NB4 (cell line): ENCODE results near the gene LRIT2.

Experiments used
- MYC ChIP-seq: IDR thresholded peaks from 2 replicates; pipeline ENCODE4 v1.6.1; 2011; ENCODE audit warnings: low read depth, low read length
- POLR2A ChIP-seq: IDR thresholded peaks from 2 replicates; pipeline ENCODE4 v1.6.1; 2011; ENCODE audit warnings: mild to moderate bottlenecking; ENCODE audit not compliant: insufficient read length; ENCODE audit errors: extremely low read depth
- TF ChIP-seq, protein P1 (sequence below): IDR thresholded peaks from one replicate; pipeline ENCODE4 v1.5.1; 2012; ENCODE audit warnings: low read depth, low read length
- TF ChIP-seq, protein P2 (sequence below): IDR thresholded peaks from 2 replicates; pipeline ENCODE4 v1.6.1; 2011; ENCODE audit warnings: low read depth, low read length

- TF ChIP-seq POLR2A (no peak), MYC (no peak)
- TF ChIP-seq, protein P1, sequence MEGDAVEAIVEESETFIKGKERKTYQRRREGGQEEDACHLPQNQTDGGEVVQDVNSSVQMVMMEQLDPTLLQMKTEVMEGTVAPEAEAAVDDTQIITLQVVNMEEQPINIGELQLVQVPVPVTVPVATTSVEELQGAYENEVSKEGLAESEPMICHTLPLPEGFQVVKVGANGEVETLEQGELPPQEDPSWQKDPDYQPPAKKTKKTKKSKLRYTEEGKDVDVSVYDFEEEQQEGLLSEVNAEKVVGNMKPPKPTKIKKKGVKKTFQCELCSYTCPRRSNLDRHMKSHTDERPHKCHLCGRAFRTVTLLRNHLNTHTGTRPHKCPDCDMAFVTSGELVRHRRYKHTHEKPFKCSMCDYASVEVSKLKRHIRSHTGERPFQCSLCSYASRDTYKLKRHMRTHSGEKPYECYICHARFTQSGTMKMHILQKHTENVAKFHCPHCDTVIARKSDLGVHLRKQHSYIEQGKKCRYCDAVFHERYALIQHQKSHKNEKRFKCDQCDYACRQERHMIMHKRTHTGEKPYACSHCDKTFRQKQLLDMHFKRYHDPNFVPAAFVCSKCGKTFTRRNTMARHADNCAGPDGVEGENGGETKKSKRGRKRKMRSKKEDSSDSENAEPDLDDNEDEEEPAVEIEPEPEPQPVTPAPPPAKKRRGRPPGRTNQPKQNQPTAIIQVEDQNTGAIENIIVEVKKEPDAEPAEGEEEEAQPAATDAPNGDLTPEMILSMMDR = no peak
- TF ChIP-seq, protein P2, sequence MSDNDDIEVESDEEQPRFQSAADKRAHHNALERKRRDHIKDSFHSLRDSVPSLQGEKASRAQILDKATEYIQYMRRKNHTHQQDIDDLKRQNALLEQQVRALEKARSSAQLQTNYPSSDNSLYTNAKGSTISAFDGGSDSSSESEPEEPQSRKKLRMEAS = no peak
These were observed 34.2 kb downstream of the LRIT2 start for GRCh38 chr10:84191106-84191505.
